Nephron (organoid): ENCODE data around the gene PPM1N.

Experiments
- H3K27ac Mint-ChIP-seq, 3 experiments: 2 replicates each; pipeline ENCODE4 v1.8.0; 2020; ENCODE audit warnings: mixed read lengths in 3 of 3, mild to moderate bottlenecking in 2 of 3, moderate library complexity in 1 of 3
- H3K27me3 Mint-ChIP-seq: 2 replicates; pipeline ENCODE4 v1.8.0; 2021; ENCODE audit warnings: low read depth, mild to moderate bottlenecking, moderate library complexity, mixed read lengths
- H3K36me3 Mint-ChIP-seq: 2 replicates; pipeline ENCODE4 v1.8.0; 2020; ENCODE audit warnings: low read depth, mixed read lengths
- H3K4me1 Mint-ChIP-seq: 2 replicates; pipeline ENCODE4 v1.8.0; 2020; ENCODE audit warnings: mixed read lengths
- H3K4me3 Mint-ChIP-seq, 3 experiments: 2 replicates each; pipeline ENCODE4 v1.8.0; 2020; ENCODE audit warnings: mild to moderate bottlenecking in 3 of 3, mixed read lengths in 3 of 3, moderate library complexity in 2 of 3
- H3K9me3 Mint-ChIP-seq: 2 replicates; pipeline ENCODE4 v1.8.0; 2020; ENCODE audit warnings: mixed read lengths
- TF ChIP-seq, protein P1 (sequence below), 3 experiments: fragments of 200-600 bp; sonication (generic); IDR thresholded peaks; one replicate each; pipeline ENCODE4 v1.5.0; 2021; ENCODE audit warnings: antibody characterized with exemption in 3 of 3; ENCODE audit not compliant: unreplicated experiment in 3 of 3

PPM1N gene

DNA sequence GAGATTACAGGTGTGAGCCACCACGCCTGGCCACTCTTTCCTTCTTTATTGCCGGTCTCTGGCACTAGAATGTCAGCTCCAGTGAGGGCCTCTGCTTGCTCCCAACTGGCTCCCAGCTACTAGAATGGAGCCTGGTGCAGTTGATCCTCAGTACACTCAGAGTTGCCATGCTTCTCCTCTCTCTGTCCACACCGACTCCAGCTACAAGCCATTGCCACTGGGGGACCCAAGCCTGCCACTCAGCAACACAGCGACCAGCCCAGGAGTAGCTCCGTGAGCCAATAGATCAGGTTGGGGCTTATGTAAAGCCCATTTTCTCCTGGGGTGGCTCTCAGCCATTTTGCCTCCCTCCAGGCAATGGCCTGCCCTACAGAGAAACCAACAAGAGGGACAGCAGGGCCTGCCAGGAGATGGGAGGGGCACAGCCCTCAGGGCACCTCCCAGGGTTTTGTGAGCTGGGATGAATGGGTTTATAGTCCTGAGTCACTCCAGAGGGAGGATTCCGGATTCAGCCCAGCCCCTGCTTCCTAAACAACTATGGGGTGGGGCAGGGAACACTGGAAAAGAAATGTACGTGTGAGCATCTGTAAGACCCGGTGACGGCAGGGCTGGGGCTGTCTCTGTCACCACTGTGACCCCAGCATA lies 49.8 kb downstream of the PPM1N start:
- H3K4me3 Mint-ChIP-seq: no peak overlapping the region
- H3K9me3 Mint-ChIP-seq: no peaks in the 10 kb centered on the region
- H3K27ac Mint-ChIP-seq: no peak overlapping the region

More for the DNA sequence above, 49.8 kb downstream of the PPM1N start:
- Mint-ChIP-seq H3K36me3 (peaks cover 4% of the 10 kb centered on the region), H3K27me3 (peaks cover 7% of the 10 kb centered on the region), H3K4me1 (peaks cover 5% of the 10 kb centered on the region)
- TF ChIP-seq, protein P1, sequence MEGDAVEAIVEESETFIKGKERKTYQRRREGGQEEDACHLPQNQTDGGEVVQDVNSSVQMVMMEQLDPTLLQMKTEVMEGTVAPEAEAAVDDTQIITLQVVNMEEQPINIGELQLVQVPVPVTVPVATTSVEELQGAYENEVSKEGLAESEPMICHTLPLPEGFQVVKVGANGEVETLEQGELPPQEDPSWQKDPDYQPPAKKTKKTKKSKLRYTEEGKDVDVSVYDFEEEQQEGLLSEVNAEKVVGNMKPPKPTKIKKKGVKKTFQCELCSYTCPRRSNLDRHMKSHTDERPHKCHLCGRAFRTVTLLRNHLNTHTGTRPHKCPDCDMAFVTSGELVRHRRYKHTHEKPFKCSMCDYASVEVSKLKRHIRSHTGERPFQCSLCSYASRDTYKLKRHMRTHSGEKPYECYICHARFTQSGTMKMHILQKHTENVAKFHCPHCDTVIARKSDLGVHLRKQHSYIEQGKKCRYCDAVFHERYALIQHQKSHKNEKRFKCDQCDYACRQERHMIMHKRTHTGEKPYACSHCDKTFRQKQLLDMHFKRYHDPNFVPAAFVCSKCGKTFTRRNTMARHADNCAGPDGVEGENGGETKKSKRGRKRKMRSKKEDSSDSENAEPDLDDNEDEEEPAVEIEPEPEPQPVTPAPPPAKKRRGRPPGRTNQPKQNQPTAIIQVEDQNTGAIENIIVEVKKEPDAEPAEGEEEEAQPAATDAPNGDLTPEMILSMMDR (IDR thresholded peaks at IDR 0.05; ENCODE audit: unreplicated experiment in 3 of 3): no peak
